ENCODE results near the gene CACNG3. TPM values are rescaled to one million over a fixed set of nuclear protein-coding genes. Genes with fewer than 3 reads are reported as not detected.

The CACNG3 gene
- not detected for polyA plus RNA-seq (2013, experiment 1 of 2)
- polyA plus RNA-seq (2013, experiment 2 of 2), result 0.01 TPM

DNA sequence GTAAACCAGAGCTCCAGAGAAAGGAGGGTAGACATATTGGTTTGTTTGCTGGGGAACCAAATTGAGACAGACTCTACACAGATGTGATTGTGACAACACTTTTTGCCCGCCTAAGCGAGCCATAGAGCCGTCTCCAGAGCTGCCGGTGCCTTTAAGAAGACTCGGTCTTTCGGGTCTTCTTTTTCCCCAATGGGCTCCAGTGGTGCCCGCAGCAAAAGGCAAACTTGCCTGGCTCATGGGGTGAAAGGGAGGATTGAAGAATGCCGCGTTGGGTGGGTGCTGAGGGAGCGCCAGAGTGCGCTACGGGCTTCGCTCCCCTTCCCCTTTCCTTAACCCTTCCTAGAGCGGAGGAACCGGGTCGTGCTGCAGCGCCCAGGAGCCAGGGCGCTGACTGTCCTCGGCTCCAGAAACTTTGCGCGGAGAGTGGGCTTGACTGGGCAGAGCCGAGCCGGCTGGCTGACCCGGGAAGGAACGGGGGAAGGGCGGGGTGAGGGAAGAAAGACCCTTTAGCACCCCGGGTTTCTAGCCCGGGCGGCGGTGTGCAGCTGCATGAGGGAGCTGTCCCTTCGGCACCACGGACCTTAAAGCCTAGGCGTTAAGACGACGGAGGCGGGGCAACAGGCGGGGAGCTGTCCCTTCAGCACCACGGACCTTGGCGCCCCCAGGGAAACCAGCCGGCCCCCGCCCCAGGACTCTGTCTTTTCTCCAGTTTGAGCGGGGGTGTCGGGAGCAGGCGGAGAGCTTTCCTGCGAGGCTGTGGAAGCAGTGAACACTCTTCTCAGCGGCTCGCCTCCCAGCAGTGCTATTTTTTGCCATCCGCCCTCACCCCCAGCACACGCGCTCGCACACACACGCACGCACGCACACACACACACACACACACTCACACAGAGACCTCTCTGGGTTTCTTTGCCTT lies at the start of gene CACNG3:
TSS of gene CACNG3 (plus strand) at position 880 of the 916 bp plus-strand sequence. CDS start 420 bp downstream, outside the sequence.
- DNase-seq, result no peak
- no peaks in the 10 kb centered on the region for H3K79me1 ChIP-seq (replicated peaks; ENCODE audit: low read length, poor library complexity, severe bottlenecking)
- H3K4me3 ChIP-seq (ENCODE audit: insufficient read depth in 1 of 2, low read depth in 1 of 2, low read length in 2 of 2), result no peak within 1 kb of the TSS
- no peaks in the 10 kb centered on the region for H3K36me3 ChIP-seq (ENCODE audit: control insufficient read depth in 1 of 2, insufficient read depth in 2 of 2, low read depth in 1 of 2, low read length in 2 of 2)
- no peaks in the 10 kb centered on the region for H3K4me1 ChIP-seq (ENCODE audit: control insufficient read depth, insufficient read depth, low read depth, low read length)
- H3K14ac ChIP-seq (ENCODE audit: low read length in 2 of 2), result no peak within 1 kb of the TSS
- H2AK5ac ChIP-seq (ENCODE audit: low read length, severe bottlenecking), result no peak within 1 kb of the TSS
- H4K8ac ChIP-seq (ENCODE audit: low read length), result no peak within 1 kb of the TSS
- no peak within 1 kb of the TSS for H3K18ac ChIP-seq (ENCODE audit: low read depth in 1 of 2, low read length in 2 of 2)
- WGBS, result 4% methylated on average over 46 of the region's 54 CpGs
- no peak within 1 kb of the TSS for H2BK12ac ChIP-seq (ENCODE audit: low read length in 2 of 2)
- H2BK15ac ChIP-seq (ENCODE audit: low read depth, poor library complexity, severe bottlenecking), result no peak within 1 kb of the TSS
- no peak within 1 kb of the TSS for H3K4ac ChIP-seq (ENCODE audit: low read depth in 1 of 2, low read length in 2 of 2)
- no peaks in the 10 kb centered on the region for H3K9me3 ChIP-seq (ENCODE audit: control insufficient read depth, low read length)
- H3K27ac ChIP-seq (ENCODE audit: low read length, poor library complexity, severe bottlenecking), result no peak within 1 kb of the TSS
- no peak within 1 kb of the TSS for H2AFZ ChIP-seq (ENCODE audit: low read depth, low read length)
- H4K91ac ChIP-seq (ENCODE audit: low read length), result no peak within 1 kb of the TSS
- no peak within 1 kb of the TSS for H2BK120ac ChIP-seq (ENCODE audit: low read depth, low read length)
- no peak within 1 kb of the TSS for H2BK5ac ChIP-seq (ENCODE audit: low read depth, low read length, poor library complexity, severe bottlenecking)
- H3K4me2 ChIP-seq (ENCODE audit: low read length, poor library complexity, severe bottlenecking), result no peak within 1 kb of the TSS
- peaks cover 0 to 10% of the 10 kb centered on the region in 2 experiments for H3K27me3 ChIP-seq (ENCODE audit: control insufficient read depth in 1 of 2, insufficient read depth in 1 of 2, low read length in 2 of 2)
- H3K23ac ChIP-seq (ENCODE audit: low read length in 2 of 2), result no peak within 1 kb of the TSS
- H3K9ac ChIP-seq (ENCODE audit: low read length), result no peak within 1 kb of the TSS

DNA sequence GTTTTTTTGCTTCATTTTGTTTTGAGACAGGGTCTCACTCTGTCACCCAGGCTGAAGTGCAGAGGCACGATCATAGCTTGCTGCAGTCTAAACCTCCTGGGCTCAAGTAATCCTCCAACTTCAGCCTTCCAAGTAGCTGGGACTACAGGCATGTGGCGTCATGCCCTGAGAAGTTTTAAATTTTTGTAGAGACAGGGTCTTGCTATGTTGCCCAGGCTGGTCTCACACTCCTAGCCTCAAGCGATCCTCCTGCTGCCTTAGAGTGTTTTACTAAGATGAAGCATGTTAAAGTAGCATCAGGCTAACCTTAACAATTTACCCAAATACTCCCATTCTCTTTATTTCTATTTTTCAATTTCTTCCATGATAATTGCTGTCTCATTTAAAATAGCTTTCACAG lies 49.2 kb upstream of the CACNG3 start:
- H3K4me2 ChIP-seq (ENCODE audit: low read length, poor library complexity, severe bottlenecking), result no peak overlapping the region
- H2BK15ac ChIP-seq (ENCODE audit: low read depth, poor library complexity, severe bottlenecking), result no peak overlapping the region
- no peak overlapping the region for H2AFZ ChIP-seq (ENCODE audit: low read depth, low read length)
- 58% methylated on average over 2 of the region's 3 CpGs for WGBS
- H2BK120ac ChIP-seq (ENCODE audit: low read depth, low read length), result no peak overlapping the region
- no peaks in the 10 kb centered on the region for H3K27me3 ChIP-seq (ENCODE audit: control insufficient read depth in 1 of 2, insufficient read depth in 1 of 2, low read length in 2 of 2)
- no peak overlapping the region for H4K8ac ChIP-seq (ENCODE audit: low read length)
- H4K91ac ChIP-seq (ENCODE audit: low read length), result no peak overlapping the region
- no peak overlapping the region for H3K27ac ChIP-seq (ENCODE audit: low read length, poor library complexity, severe bottlenecking)
- H2BK5ac ChIP-seq (ENCODE audit: low read depth, low read length, poor library complexity, severe bottlenecking), result no peak overlapping the region
- H3K9ac ChIP-seq (ENCODE audit: low read length), result no peak overlapping the region
- no peak overlapping the region for H3K4ac ChIP-seq (ENCODE audit: low read depth in 1 of 2, low read length in 2 of 2)
- DNase-seq, result no peak
- H3K23ac ChIP-seq (ENCODE audit: low read length in 2 of 2), result no peak overlapping the region
- no peaks in the 10 kb centered on the region for H3K9me3 ChIP-seq (ENCODE audit: control insufficient read depth, low read length)
- H2BK12ac ChIP-seq (ENCODE audit: low read length in 2 of 2), result no peak overlapping the region
- no peaks in the 10 kb centered on the region for H3K79me1 ChIP-seq (replicated peaks; ENCODE audit: low read length, poor library complexity, severe bottlenecking)
- H3K36me3 ChIP-seq (ENCODE audit: control insufficient read depth in 1 of 2, insufficient read depth in 2 of 2, low read depth in 1 of 2, low read length in 2 of 2), result no peaks in the 10 kb centered on the region
- no peak overlapping the region for H3K14ac ChIP-seq (ENCODE audit: low read length in 2 of 2)
- H2AK5ac ChIP-seq (ENCODE audit: low read length, severe bottlenecking), result no peak overlapping the region
- no peaks in the 10 kb centered on the region for H3K4me1 ChIP-seq (ENCODE audit: control insufficient read depth, insufficient read depth, low read depth, low read length)
- no peak overlapping the region for H3K18ac ChIP-seq (ENCODE audit: low read depth in 1 of 2, low read length in 2 of 2)
- H3K4me3 ChIP-seq (ENCODE audit: insufficient read depth in 1 of 2, low read depth in 1 of 2, low read length in 2 of 2), result no peak overlapping the region

DNA sequence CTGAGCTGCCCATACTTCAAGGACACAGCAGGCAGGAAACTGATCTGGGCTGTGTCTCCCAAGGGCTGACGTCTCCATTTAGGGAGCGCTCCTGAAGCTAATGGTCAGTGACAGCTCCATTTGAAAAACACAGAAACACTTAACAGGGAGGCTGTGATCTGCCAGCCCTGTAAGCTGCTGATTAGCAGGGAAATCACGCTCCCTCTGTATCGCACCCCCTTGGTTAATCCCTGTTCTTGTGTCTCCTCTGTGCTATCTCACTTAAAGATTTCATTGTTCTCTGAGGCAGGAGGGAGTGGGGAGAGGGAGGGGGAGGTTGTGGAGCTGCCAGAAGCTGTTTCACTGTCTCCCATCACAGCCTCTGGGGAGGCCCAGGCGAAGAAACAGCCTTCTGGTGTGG lies 47.4 kb upstream of the CACNG3 start:
- Histone ChIP-seq H2AFZ (ENCODE audit: low read depth, low read length) (no peak overlapping the region), H3K23ac (ENCODE audit: low read length in 2 of 2) (no peak overlapping the region), H3K79me1 (replicated peaks; ENCODE audit: low read length, poor library complexity, severe bottlenecking) (no peaks in the 10 kb centered on the region), H2BK5ac (ENCODE audit: low read depth, low read length, poor library complexity, severe bottlenecking) (no peak overlapping the region), H4K91ac (ENCODE audit: low read length) (no peak overlapping the region), H2AK5ac (ENCODE audit: low read length, severe bottlenecking) (no peak overlapping the region), H3K4ac (ENCODE audit: low read depth in 1 of 2, low read length in 2 of 2) (no peak overlapping the region), H3K36me3 (ENCODE audit: control insufficient read depth in 1 of 2, insufficient read depth in 2 of 2, low read depth in 1 of 2, low read length in 2 of 2) (no peaks in the 10 kb centered on the region), H3K14ac (ENCODE audit: low read length in 2 of 2) (no peak overlapping the region), H3K9me3 (ENCODE audit: control insufficient read depth, low read length) (no peaks in the 10 kb centered on the region), H3K9ac (ENCODE audit: low read length) (no peak overlapping the region), H2BK12ac (ENCODE audit: low read length in 2 of 2) (no peak overlapping the region), H2BK120ac (ENCODE audit: low read depth, low read length) (no peak overlapping the region), H3K4me3 (ENCODE audit: insufficient read depth in 1 of 2, low read depth in 1 of 2, low read length in 2 of 2) (no peak overlapping the region), H3K27ac (ENCODE audit: low read length, poor library complexity, severe bottlenecking) (no peak overlapping the region), H3K18ac (ENCODE audit: low read depth in 1 of 2, low read length in 2 of 2) (no peak overlapping the region), H4K8ac (ENCODE audit: low read length) (no peak overlapping the region), H2BK15ac (ENCODE audit: low read depth, poor library complexity, severe bottlenecking) (no peak overlapping the region), H3K4me1 (ENCODE audit: control insufficient read depth, insufficient read depth, low read depth, low read length) (no peaks in the 10 kb centered on the region), H3K27me3 (ENCODE audit: control insufficient read depth in 1 of 2, insufficient read depth in 1 of 2, low read length in 2 of 2) (no peaks in the 10 kb centered on the region), H3K4me2 (ENCODE audit: low read length, poor library complexity, severe bottlenecking) (no peak overlapping the region)
- DNase-seq, result no peak
- 10% methylated on average over 3 of the region's 5 CpGs for WGBS

DNA sequence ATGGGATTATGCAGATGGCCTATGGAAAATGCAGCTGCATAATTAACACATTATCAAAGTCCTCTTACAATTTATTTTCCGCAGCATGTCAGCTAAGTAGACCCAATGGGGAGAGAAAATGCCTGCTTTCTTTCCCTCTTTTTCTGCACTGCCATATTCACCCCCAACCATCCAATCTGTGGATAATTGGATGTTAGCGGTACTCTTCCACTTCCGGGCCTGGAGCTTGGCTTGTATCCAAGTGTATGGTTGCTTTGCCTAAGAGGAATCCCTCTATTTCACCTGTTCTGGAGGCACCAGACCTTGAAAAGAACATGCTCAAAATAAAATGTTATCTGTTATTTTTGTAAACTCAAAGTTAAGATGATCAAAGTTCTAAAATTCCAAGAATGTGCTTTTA lies 41.1 kb upstream of the CACNG3 start:
- Histone ChIP-seq H2BK15ac (ENCODE audit: low read depth, poor library complexity, severe bottlenecking) (no peak overlapping the region), H3K36me3 (ENCODE audit: control insufficient read depth in 1 of 2, insufficient read depth in 2 of 2, low read depth in 1 of 2, low read length in 2 of 2) (no peaks in the 10 kb centered on the region), H4K8ac (ENCODE audit: low read length) (no peak overlapping the region), H2AK5ac (ENCODE audit: low read length, severe bottlenecking) (no peak overlapping the region), H2BK5ac (ENCODE audit: low read depth, low read length, poor library complexity, severe bottlenecking) (no peak overlapping the region), H3K14ac (ENCODE audit: low read length in 2 of 2) (no peak overlapping the region), H2BK120ac (ENCODE audit: low read depth, low read length) (no peak overlapping the region), H3K18ac (ENCODE audit: low read depth in 1 of 2, low read length in 2 of 2) (no peak overlapping the region), H3K4me2 (ENCODE audit: low read length, poor library complexity, severe bottlenecking) (no peak overlapping the region), H3K9ac (ENCODE audit: low read length) (no peak overlapping the region), H3K27ac (ENCODE audit: low read length, poor library complexity, severe bottlenecking) (no peak overlapping the region), H3K9me3 (ENCODE audit: control insufficient read depth, low read length) (no peaks in the 10 kb centered on the region), H3K4me1 (ENCODE audit: control insufficient read depth, insufficient read depth, low read depth, low read length) (no peaks in the 10 kb centered on the region), H3K27me3 (ENCODE audit: control insufficient read depth in 1 of 2, insufficient read depth in 1 of 2, low read length in 2 of 2) (no peaks in the 10 kb centered on the region), H4K91ac (ENCODE audit: low read length) (no peak overlapping the region), H2AFZ (ENCODE audit: low read depth, low read length) (no peak overlapping the region), H2BK12ac (ENCODE audit: low read length in 2 of 2) (no peak overlapping the region), H3K4me3 (ENCODE audit: insufficient read depth in 1 of 2, low read depth in 1 of 2, low read length in 2 of 2) (no peak overlapping the region), H3K79me1 (replicated peaks; ENCODE audit: low read length, poor library complexity, severe bottlenecking) (no peaks in the 10 kb centered on the region), H3K23ac (ENCODE audit: low read length in 2 of 2) (no peak overlapping the region), H3K4ac (ENCODE audit: low read depth in 1 of 2, low read length in 2 of 2) (no peak overlapping the region)
- WGBS, result 91% methylated on average over 2 of the region's 3 CpGs
- DNase-seq, result no peak
